WTC11 (cell line): ENCODE data around the gene CACNA2D4. TPM values are rescaled to one million over a fixed set of nuclear protein-coding genes. Genes with fewer than 3 reads are reported as not detected.

Experiments used
- ATAC-seq: fragments of 200-7000 bp; cut with Tn5 transposase; 2 replicates; pipeline ENCODE4 v1.10.0; 2021; ENCODE audit warnings: mild to moderate bottlenecking, moderate library complexity
- CTCF ChIA-PET: fragments of 300-600 bp; sonication (Branson Sonifier 250); formaldehyde crosslinking; loops from one replicate; lab custom pipeline; 2021; ENCODE audit warnings: antibody characterized with exemption; lab: Charles Lee
- POLR2A ChIA-PET: fragments of 350-600 bp; sonication (Branson Sonifier 250); formaldehyde crosslinking; loops from one replicate; lab custom pipeline; 2021; ENCODE audit warnings: antibody characterized with exemption; lab: Charles Lee
- DNase-seq: peaks from one replicate; pipeline ENCODE4 v3.0.0; 2021; ENCODE audit warnings: low spot score
- H3K27ac Mint-ChIP-seq: 2 replicates; pipeline ENCODE4 v1.8.0; 2021; ENCODE audit warnings: mixed read lengths
- H3K27me3 Mint-ChIP-seq: 2 replicates; pipeline ENCODE4 v1.8.0; 2021; ENCODE audit warnings: low read depth, mild to moderate bottlenecking, moderate library complexity, mixed read lengths
- H3K36me3 Mint-ChIP-seq: 2 replicates; pipeline ENCODE4 v1.8.0; 2021; ENCODE audit warnings: mixed read lengths
- H3K4me1 Mint-ChIP-seq: 2 replicates; pipeline ENCODE4 v1.8.0; 2022; ENCODE audit warnings: mixed read lengths
- H3K4me3 Mint-ChIP-seq: 2 replicates; pipeline ENCODE4 v1.8.0; 2021; ENCODE audit warnings: mild to moderate bottlenecking, moderate library complexity, mixed read lengths
- H3K9me3 Mint-ChIP-seq: 2 replicates; pipeline ENCODE4 v1.8.0; 2021; ENCODE audit warnings: mixed read lengths
- ATF2 ChIP-seq: sonication (generic); formaldehyde crosslinking; IDR thresholded peaks from 2 replicates; pipeline ENCODE4 v1.8.1; 2022; ENCODE audit warnings: low read depth, missing genetic modification reagents, borderline replicate concordance
- ATF6 ChIP-seq: sonication (generic); formaldehyde crosslinking; IDR thresholded peaks from 2 replicates; pipeline ENCODE4 v1.8.1; 2023; ENCODE audit warnings: mild to moderate bottlenecking, missing genetic modification reagents
- CBFB ChIP-seq: sonication (generic); formaldehyde crosslinking; IDR thresholded peaks from 2 replicates; pipeline ENCODE4 v1.8.1; 2022; ENCODE audit warnings: mild to moderate bottlenecking, low read depth, missing genetic modification reagents
- CREM ChIP-seq: sonication (generic); formaldehyde crosslinking; IDR thresholded peaks from 2 replicates; pipeline ENCODE4 v1.8.1; 2022; ENCODE audit warnings: mild to moderate bottlenecking, missing genetic modification reagents, moderate library complexity
- E2F4 ChIP-seq: sonication (generic); formaldehyde crosslinking; IDR thresholded peaks from 2 replicates; pipeline ENCODE4 v1.8.1; 2022; ENCODE audit warnings: low read depth, mild to moderate bottlenecking, moderate library complexity, missing genetic modification reagents, borderline replicate concordance
- ESRRA ChIP-seq: sonication (generic); formaldehyde crosslinking; IDR thresholded peaks from 2 replicates; pipeline ENCODE4 v1.8.1; 2022; ENCODE audit warnings: mild to moderate bottlenecking, missing genetic modification reagents, borderline replicate concordance
- FOXP1 ChIP-seq: sonication (generic); formaldehyde crosslinking; IDR thresholded peaks from 2 replicates; pipeline ENCODE4 v1.8.0; 2022; ENCODE audit warnings: missing genetic modification reagents, mild to moderate bottlenecking, moderate library complexity, borderline replicate concordance
- GRHL2 ChIP-seq: fragments of 250-450 bp; sonication (Bioruptor Pico); IDR thresholded peaks from 2 replicates; pipeline ENCODE4 v1.8.0; 2022; ENCODE audit warnings: mild to moderate bottlenecking, moderate library complexity; ENCODE audit not compliant: insufficient replicate concordance, severe bottlenecking
- KAT7 ChIP-seq: sonication (generic); formaldehyde crosslinking; IDR thresholded peaks from 2 replicates; pipeline ENCODE4 v1.8.1; 2023; ENCODE audit warnings: missing genetic modification reagents, mild to moderate bottlenecking, borderline replicate concordance
- NFE2L1 ChIP-seq: sonication (generic); formaldehyde crosslinking; IDR thresholded peaks from 2 replicates; pipeline ENCODE4 v1.8.1; 2023; ENCODE audit warnings: missing genetic modification reagents
- OVOL2 ChIP-seq: fragments of 250-450 bp; sonication (Bioruptor Pico); IDR thresholded peaks from 2 replicates; pipeline ENCODE4 v1.9.0; 2021; ENCODE audit warnings: mild to moderate bottlenecking, borderline replicate concordance
- RELA ChIP-seq: sonication (generic); formaldehyde crosslinking; IDR thresholded peaks from 2 replicates; pipeline ENCODE4 v1.8.1; 2022; ENCODE audit warnings: missing genetic modification reagents, mild to moderate bottlenecking, borderline replicate concordance
- SOX15 ChIP-seq: fragments of 250-450 bp; sonication (Bioruptor Pico); IDR thresholded peaks from 2 replicates; pipeline ENCODE4 v1.9.0; 2021; ENCODE audit warnings: mild to moderate bottlenecking
- SP1 ChIP-seq: sonication (generic); formaldehyde crosslinking; conservative IDR thresholded peaks from 2 replicates; pipeline ENCODE4 v1.8.1; 2022; ENCODE audit warnings: missing genetic modification reagents
- TEAD1 ChIP-seq: sonication (generic); formaldehyde crosslinking; IDR thresholded peaks from 2 replicates; pipeline ENCODE4 v1.8.0; 2022; ENCODE audit warnings: mild to moderate bottlenecking, missing genetic modification reagents
- ZNF138 ChIP-seq: sonication (generic); formaldehyde crosslinking; conservative IDR thresholded peaks from 2 replicates; pipeline ENCODE4 v1.8.1; 2022; ENCODE audit warnings: mild to moderate bottlenecking, moderate library complexity, missing genetic modification reagents
- ZNF423 ChIP-seq: fragments of 250-450 bp; sonication (Bioruptor Pico); IDR thresholded peaks from 2 replicates; pipeline ENCODE4 v2.1.2; 2022; ENCODE audit warnings: mild to moderate bottlenecking, moderate library complexity
- ZNF532 ChIP-seq: fragments of 250-450 bp; sonication (Bioruptor Pico); IDR thresholded peaks from 2 replicates; pipeline ENCODE4 v1.9.0; 2021; ENCODE audit warnings: mild to moderate bottlenecking, borderline replicate concordance
- ZSCAN18 ChIP-seq: fragments of 250-450 bp; sonication (Bioruptor Pico); IDR thresholded peaks from 2 replicates; pipeline ENCODE4 v2.1.2; 2022; ENCODE audit warnings: mild to moderate bottlenecking, moderate library complexity
- total RNA-seq: library from RNA; stranded (reverse); gene quantifications from 3 replicates; pipeline ENCODE4 v1.2.3, GENCODE V29; 2021
- TF ChIP-seq, protein P1 (sequence below): fragments of 250-450 bp; sonication (Bioruptor Pico); IDR thresholded peaks from 2 replicates; pipeline ENCODE4 v1.8.0; 2021; ENCODE audit warnings: mild to moderate bottlenecking

CACNA2D4 gene
- total RNA-seq, 1 experiment from 2014 or later = 0.04 TPM

DNA sequence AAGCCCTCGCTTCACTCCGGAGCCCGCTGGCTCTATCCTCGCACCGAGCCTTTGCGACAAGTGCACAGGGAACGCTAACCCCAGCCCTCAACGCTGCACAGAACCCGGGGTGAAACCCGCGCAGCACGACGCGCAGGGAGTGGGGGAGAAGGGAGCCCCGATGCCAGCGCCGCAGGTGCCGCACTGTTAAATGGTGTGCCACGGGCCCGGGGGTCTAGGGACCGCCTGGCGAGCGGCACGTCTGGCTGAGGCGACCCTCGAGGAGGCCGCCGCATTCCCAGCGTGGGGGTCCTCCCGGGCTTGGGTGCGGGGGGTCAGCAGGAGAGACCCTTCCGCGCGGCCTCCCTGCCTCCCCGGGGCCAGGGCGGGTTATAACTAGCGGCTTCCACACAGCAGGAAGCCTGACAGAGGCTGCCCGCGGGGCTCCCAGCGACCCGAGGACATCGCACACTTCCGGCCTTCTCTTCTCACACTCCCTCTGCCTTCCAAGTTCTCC lies 121.9 kb downstream of the CACNA2D4 start:
- POLR2A ChIA-PET = interaction anchor here (1.7 kb wide), 1 partner anchor 143 kb away, joined by 4 read pairs; no protein-coding TSS in a partner anchor
- CTCF ChIA-PET = interaction anchor here (1.3 to 7.0 kb wide), 6 partner anchors 43 to 162 kb away, joined by 6 to 119 read pairs (median 7); no protein-coding TSS in a partner anchor
- no peak for DNase-seq
- Mint-ChIP-seq H3K36me3 (no peaks in the 10 kb centered on the region), H3K9me3 (no peaks in the 10 kb centered on the region), H3K4me3 (peak overlapping the region; percentile 61), H3K27ac (no peak overlapping the region), H3K4me1 (peaks cover 29% of the 10 kb centered on the region), H3K27me3 (no peaks in the 10 kb centered on the region; the same call in 1 of the 2 replicates)
- ATAC-seq = no peak
- TF ChIP-seq RELA (CRISPR knock-in tag) = peak; percentile 5; the same call in 1 of the 2 replicates
- TF ChIP-seq CREM (CRISPR knock-in tag) = no peak

DNA sequence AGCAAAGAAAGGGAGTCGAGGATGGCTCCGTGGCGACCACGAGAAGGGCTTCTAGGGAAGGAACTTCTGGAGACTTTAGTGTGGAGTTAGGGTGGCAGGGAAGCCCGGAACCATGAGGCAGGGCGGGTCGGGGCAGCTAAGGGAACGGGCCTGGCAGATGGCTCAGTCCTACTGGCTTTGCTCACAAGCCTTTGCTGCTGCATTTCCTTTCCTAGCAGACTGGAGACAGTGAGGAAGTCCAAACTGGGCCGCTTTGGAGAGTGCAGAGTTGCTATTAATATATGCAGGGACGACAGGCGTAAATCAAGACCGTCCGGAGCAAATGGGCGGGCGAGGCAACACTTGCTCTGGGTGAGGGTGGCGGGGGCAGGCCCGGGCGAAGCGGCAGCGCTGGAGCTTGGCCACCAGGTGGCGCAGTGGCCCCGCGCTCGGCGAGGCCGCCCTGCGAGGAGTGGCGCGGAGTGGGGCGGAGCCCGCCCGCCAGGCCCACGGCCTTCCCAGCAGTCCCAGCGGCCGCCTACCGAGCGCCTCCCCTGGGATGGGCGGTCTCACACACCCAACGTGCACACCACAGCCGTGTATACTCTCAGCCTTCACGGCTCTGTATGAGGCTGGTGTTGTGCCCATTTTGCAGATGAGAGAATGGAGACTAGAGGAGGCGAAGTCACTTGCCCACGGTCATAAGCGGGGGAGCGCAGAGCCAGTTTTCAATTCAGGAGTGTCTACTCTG lies 122.5 kb downstream of the CACNA2D4 start:
- Mint-ChIP-seq H3K4me3 (peak overlapping the region; percentile 66), H3K27ac (no peak overlapping the region), H3K27me3 (no peaks in the 10 kb centered on the region; the same call in 1 of the 2 replicates), H3K9me3 (no peaks in the 10 kb centered on the region), H3K36me3 (no peaks in the 10 kb centered on the region), H3K4me1 (peaks cover 35% of the 10 kb centered on the region)
- ChIA-PET CTCF (interaction anchor here (0.7 to 7.0 kb wide), 14 partner anchors 35 to 241 kb away, joined by 3 to 119 read pairs (median 6); partner anchors contain the start of gene CACNA2D4), POLR2A (no interaction called here)
- peak; percentile 72 for ATAC-seq
- DNase-seq = peak; percentile 86
- TF ChIP-seq ESRRA (CRISPR knock-in tag) = no peak
- peak; percentile 76; the same call in 1 of the 2 replicates for TF ChIP-seq FOXP1 (CRISPR knock-in tag)
- TF ChIP-seq SP1 (CRISPR knock-in tag) = peak; percentile 77
- no peak for TF ChIP-seq ZNF532 (CRISPR knock-in tag)
- TF ChIP-seq ZNF423 (CRISPR knock-in tag) = 0 out of 2 replicates have a peak, but pooled peaks have one; percentile 14
- 0 out of 2 replicates have a peak, but pooled peaks have one; percentile 29 for TF ChIP-seq TEAD1 (CRISPR knock-in tag)
- TF ChIP-seq CREM (CRISPR knock-in tag) = no peak
- no peak for TF ChIP-seq ZSCAN18 (CRISPR knock-in tag)
- TF ChIP-seq SOX15 (CRISPR knock-in tag) = no peak
- TF ChIP-seq CBFB (CRISPR knock-in tag) = no peak
- TF ChIP-seq GRHL2 = no peak
- TF ChIP-seq OVOL2 (CRISPR knock-in tag) = no peak
- no peak for TF ChIP-seq ZNF138
- no peak for TF ChIP-seq E2F4 (CRISPR knock-in tag)
- TF ChIP-seq, protein P1, sequence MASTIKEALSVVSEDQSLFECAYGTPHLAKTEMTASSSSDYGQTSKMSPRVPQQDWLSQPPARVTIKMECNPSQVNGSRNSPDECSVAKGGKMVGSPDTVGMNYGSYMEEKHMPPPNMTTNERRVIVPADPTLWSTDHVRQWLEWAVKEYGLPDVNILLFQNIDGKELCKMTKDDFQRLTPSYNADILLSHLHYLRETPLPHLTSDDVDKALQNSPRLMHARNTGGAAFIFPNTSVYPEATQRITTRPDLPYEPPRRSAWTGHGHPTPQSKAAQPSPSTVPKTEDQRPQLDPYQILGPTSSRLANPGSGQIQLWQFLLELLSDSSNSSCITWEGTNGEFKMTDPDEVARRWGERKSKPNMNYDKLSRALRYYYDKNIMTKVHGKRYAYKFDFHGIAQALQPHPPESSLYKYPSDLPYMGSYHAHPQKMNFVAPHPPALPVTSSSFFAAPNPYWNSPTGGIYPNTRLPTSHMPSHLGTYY (CRISPR knock-in tag) = no peak
- TF ChIP-seq KAT7 (CRISPR knock-in tag) = no peak
- TF ChIP-seq RELA (CRISPR knock-in tag) = peak; percentile 9; the same call in 1 of the 2 replicates
- no peak for TF ChIP-seq NFE2L1
- TF ChIP-seq ATF6 (CRISPR knock-in tag) = no peak
- no peak for TF ChIP-seq ATF2 (CRISPR knock-in tag)
